ENCODE data around the gene MSRB3.

DNA sequence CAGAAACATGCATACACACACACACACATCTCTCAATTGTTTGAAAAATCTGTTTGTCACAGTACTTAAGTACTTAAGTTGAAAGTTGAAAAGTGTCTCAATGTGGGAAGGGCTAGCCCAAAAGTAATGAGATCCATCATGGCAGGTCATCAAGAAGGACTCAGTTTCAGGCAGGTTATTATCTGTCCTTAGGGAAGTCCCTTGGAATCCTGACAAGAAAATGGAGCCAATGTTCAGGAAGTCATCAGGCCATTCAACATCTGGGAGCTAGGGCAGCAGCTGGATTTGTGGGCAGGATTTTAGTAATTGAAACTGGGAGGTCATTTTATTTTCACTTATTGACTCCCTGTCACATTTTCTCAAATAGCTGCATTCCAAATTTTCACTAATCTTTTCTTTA, 56.0 kb downstream of the MSRB3 start:
- TF ChIP-seq, protein P1, sequence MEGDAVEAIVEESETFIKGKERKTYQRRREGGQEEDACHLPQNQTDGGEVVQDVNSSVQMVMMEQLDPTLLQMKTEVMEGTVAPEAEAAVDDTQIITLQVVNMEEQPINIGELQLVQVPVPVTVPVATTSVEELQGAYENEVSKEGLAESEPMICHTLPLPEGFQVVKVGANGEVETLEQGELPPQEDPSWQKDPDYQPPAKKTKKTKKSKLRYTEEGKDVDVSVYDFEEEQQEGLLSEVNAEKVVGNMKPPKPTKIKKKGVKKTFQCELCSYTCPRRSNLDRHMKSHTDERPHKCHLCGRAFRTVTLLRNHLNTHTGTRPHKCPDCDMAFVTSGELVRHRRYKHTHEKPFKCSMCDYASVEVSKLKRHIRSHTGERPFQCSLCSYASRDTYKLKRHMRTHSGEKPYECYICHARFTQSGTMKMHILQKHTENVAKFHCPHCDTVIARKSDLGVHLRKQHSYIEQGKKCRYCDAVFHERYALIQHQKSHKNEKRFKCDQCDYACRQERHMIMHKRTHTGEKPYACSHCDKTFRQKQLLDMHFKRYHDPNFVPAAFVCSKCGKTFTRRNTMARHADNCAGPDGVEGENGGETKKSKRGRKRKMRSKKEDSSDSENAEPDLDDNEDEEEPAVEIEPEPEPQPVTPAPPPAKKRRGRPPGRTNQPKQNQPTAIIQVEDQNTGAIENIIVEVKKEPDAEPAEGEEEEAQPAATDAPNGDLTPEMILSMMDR (IDR thresholded peaks at IDR 0.05), result no peak
- TF ChIP-seq POLR2AphosphoS5 (IDR thresholded peaks at IDR 0.05), result no peak
- no peak for TF ChIP-seq POLR2A (IDR thresholded peaks at IDR 0.05)
- no peak for TF ChIP-seq EP300 (IDR thresholded peaks at IDR 0.05)
